Ishikawa (cell line): ENCODE measurements around the gene CD33.

Experiments used
- CEBPB ChIP-seq: IDR thresholded peaks from 2 replicates; pipeline ENCODE4 v1.6.1; 2012
- CREB1 ChIP-seq: IDR thresholded peaks from 2 replicates; pipeline ENCODE4 v1.6.1; 2012; ENCODE audit warnings: low read depth
- EGR1 ChIP-seq: IDR thresholded peaks from 2 replicates; pipeline ENCODE4 v1.6.1; 2012
- EP300 ChIP-seq: IDR thresholded peaks from 2 replicates; pipeline ENCODE4 v1.6.1; 2012; ENCODE audit warnings: borderline replicate concordance
- FOXM1 ChIP-seq: IDR thresholded peaks from 2 replicates; pipeline ENCODE4 v1.6.1; 2012; ENCODE audit warnings: low read depth, borderline replicate concordance
- NFIC ChIP-seq: IDR thresholded peaks from 2 replicates; pipeline ENCODE4 v1.6.1; 2012
- RAD21 ChIP-seq: IDR thresholded peaks from 2 replicates; pipeline ENCODE4 v1.6.1; 2012; ENCODE audit warnings: low read depth
- TAF1 ChIP-seq: IDR thresholded peaks from 2 replicates; pipeline ENCODE4 v1.6.1; 2012; ENCODE audit warnings: low read depth, mild to moderate bottlenecking
- TCF12 ChIP-seq: IDR thresholded peaks from 2 replicates; pipeline ENCODE4 v1.6.1; 2012; ENCODE audit warnings: low read depth
- TEAD4 ChIP-seq: IDR thresholded peaks from 2 replicates; pipeline ENCODE4 v1.6.1; 2012
- USF1 ChIP-seq: IDR thresholded peaks from 2 replicates; pipeline ENCODE4 v1.6.1; 2012
- YY1 ChIP-seq: IDR thresholded peaks from 2 replicates; pipeline ENCODE4 v1.6.1; 2012; ENCODE audit warnings: low read depth
- ZBTB7A ChIP-seq: IDR thresholded peaks from 2 replicates; pipeline ENCODE4 v1.6.1; 2012; ENCODE audit warnings: low read depth
- TF ChIP-seq, protein P1 (sequence below): IDR thresholded peaks from 2 replicates; pipeline ENCODE4 v1.6.1; 2012; ENCODE audit warnings: low read depth, mild to moderate bottlenecking
- TF ChIP-seq, protein P2 (sequence below): IDR thresholded peaks from 2 replicates; pipeline ENCODE4 v1.6.1; 2012

Gene CD33

DNA sequence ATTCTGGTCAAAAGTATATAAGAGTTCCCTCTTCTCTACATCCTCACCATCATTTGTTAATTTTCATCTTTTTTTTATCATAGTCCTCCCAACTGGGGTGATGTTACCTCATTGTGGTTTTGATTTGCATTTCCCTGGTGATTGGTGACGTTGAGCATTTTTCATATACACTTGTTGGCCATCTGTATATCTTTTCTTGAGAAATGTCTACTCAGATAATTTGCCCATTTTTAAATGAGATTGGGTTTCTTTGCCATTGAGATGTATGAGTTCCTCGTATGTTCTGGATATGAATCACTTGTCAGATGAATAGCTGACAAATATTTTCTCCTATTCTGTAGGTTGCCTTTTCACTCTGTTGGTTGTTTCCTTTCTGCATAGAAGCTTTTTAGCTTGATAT, 2.4 kb downstream of the CD33 start:
- no peak for TF ChIP-seq EGR1
- TF ChIP-seq NFIC, result no peak
- no peak for TF ChIP-seq YY1
- TF ChIP-seq ZBTB7A, result no peak
- no peak for TF ChIP-seq RAD21
- no peak for TF ChIP-seq EP300
- TF ChIP-seq USF1, result no peak
- no peak for TF ChIP-seq CEBPB
- TF ChIP-seq TAF1, result no peak
- TF ChIP-seq, protein P1, sequence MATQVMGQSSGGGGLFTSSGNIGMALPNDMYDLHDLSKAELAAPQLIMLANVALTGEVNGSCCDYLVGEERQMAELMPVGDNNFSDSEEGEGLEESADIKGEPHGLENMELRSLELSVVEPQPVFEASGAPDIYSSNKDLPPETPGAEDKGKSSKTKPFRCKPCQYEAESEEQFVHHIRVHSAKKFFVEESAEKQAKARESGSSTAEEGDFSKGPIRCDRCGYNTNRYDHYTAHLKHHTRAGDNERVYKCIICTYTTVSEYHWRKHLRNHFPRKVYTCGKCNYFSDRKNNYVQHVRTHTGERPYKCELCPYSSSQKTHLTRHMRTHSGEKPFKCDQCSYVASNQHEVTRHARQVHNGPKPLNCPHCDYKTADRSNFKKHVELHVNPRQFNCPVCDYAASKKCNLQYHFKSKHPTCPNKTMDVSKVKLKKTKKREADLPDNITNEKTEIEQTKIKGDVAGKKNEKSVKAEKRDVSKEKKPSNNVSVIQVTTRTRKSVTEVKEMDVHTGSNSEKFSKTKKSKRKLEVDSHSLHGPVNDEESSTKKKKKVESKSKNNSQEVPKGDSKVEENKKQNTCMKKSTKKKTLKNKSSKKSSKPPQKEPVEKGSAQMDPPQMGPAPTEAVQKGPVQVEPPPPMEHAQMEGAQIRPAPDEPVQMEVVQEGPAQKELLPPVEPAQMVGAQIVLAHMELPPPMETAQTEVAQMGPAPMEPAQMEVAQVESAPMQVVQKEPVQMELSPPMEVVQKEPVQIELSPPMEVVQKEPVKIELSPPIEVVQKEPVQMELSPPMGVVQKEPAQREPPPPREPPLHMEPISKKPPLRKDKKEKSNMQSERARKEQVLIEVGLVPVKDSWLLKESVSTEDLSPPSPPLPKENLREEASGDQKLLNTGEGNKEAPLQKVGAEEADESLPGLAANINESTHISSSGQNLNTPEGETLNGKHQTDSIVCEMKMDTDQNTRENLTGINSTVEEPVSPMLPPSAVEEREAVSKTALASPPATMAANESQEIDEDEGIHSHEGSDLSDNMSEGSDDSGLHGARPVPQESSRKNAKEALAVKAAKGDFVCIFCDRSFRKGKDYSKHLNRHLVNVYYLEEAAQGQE, result no peak
- TF ChIP-seq FOXM1, result no peak
- TF ChIP-seq TCF12, result no peak
- TF ChIP-seq, protein P2, sequence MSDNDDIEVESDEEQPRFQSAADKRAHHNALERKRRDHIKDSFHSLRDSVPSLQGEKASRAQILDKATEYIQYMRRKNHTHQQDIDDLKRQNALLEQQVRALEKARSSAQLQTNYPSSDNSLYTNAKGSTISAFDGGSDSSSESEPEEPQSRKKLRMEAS, result no peak

DNA sequence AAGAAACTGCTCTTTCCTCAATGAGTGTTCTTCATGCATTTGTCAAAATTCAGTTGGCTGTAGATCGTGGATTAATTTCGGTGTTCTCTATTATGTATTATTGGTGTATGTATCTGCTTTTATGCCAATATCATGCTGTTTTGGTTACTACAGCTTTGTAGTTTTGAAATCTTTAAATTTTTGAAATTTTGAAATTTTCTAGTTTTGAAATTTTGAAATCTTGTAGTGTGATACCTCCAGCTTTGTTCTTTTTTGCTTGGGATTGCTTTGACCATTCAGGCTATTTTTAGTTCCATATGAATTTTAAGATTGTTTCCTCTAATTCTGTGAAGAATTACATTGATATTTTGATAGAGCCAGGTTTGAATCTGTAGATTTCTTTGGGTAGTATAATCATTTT, 3.1 kb downstream of the CD33 start:
- TF ChIP-seq CEBPB (no peak), CREB1 (no peak), ZBTB7A (no peak), TCF12 (no peak), YY1 (no peak), FOXM1 (no peak), NFIC (no peak), RAD21 (no peak), EGR1 (no peak), USF1 (no peak), TAF1 (no peak), TEAD4 (no peak), EP300 (no peak)
- TF ChIP-seq, protein P2, result no peak
- TF ChIP-seq, protein P1, result no peak

DNA sequence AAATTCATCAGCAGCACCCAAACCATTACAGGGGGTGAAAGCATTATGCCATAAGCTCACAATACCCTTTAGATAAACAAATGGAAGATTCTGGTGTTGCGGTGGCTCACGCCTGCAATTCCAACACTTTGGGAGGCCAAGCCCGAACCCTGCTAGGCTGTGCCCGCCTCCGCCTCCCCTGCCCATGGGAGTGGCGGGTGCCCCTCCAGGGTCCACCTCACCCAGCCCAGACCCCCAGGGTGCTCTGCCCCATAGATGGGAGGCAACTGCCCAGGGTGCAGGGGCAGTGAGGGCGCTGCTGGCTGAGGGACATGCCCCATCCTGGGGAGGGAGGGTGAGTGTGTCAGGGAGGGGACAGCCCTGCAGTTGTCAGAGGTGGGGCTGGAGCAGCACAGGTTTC, 16.0 kb downstream of the CD33 start:
- TF ChIP-seq TCF12 (no peak), USF1 (no peak), TEAD4 (no peak), RAD21 (no peak), CREB1 (no peak), CEBPB (no peak), TAF1 (no peak), EP300 (no peak), NFIC (no peak), YY1 (no peak), FOXM1 (no peak), ZBTB7A (no peak), EGR1 (no peak)
- TF ChIP-seq, protein P1, result no peak
- TF ChIP-seq, protein P2, result no peak
